Large intestine (tissue), 3 donors: ENCODE results near the gene SLC35E2B. TPM values are rescaled to one million over a fixed set of nuclear protein-coding genes. Genes with fewer than 3 reads are reported as not detected.
"Not testable (repeated sequence)": the region's sequence is repeated elsewhere in the genome, so short reads cannot be mapped to it uniquely, and the experiment has no call there.

Experiments
- DNase-seq, 2 donors: peaks; one replicate each; pipeline versions ENCODE4 v3.0.0 to v3.0.0-alpha.2; 2013
- H3K27ac ChIP-seq: one replicate; pipeline ENCODE4 v1.5.1; 2013; ENCODE audit warnings: low read length
- H3K27me3 ChIP-seq: 2 replicates; pipeline ENCODE4 v1.6.1; 2013; ENCODE audit warnings: low read length; ENCODE audit not compliant: control insufficient read depth, insufficient read depth
- H3K36me3 ChIP-seq: 2 replicates; pipeline ENCODE4 v1.6.1; 2013; ENCODE audit warnings: low read length; ENCODE audit not compliant: control insufficient read depth, insufficient read depth
- H3K4me1 ChIP-seq: one replicate; pipeline ENCODE4 v1.6.1; 2013; ENCODE audit warnings: low read length; ENCODE audit not compliant: control insufficient read depth, insufficient read depth
- H3K4me3 ChIP-seq: one replicate; pipeline ENCODE4 v1.5.1; 2013; ENCODE audit warnings: low read length
- H3K9me3 ChIP-seq: one replicate; pipeline ENCODE4 v1.6.1; 2013; ENCODE audit warnings: mild to moderate bottlenecking, low read depth, low read length, moderate library complexity; ENCODE audit not compliant: control insufficient read depth
- WGBS: methylation state at CpG from one replicate; pipeline ENCODE4 v1.1.5; 2013; ENCODE audit warnings: low lambda C conversion rate; ENCODE audit not compliant: insufficient coverage; 5-methylcytosine and 5-hydroxymethylcytosine counted together
- polyA plus RNA-seq: library from polyadenylated mRNA; unstranded; fragments of 120-200 nt; gene quantifications from one replicate; pipeline ENCODE4 v1.2.1, GENCODE V29; 2013

The SLC35E2B gene
- polyA plus RNA-seq, 1 donor = 44.3 TPM

DNA sequence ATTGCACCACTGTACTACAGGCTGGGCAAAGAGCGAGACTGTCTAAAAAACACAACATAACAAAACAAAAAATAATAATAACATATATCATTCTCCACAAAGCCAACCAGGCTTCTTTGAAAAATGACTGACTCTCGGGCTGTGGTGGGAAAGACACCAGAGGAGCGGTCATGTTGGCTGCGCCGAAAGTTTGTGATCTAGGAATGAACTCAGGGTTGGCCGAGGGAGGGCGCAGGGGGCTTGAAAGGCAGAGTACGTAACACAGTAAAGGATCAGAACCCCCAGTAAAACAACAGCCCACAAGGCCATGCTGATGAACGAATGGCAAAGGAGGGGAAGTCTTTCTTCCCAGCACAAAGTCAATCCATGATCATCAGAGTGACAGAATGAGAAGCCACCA is 4.7 kb downstream of the SLC35E2B start:
- no peak for DNase-seq
- H3K9me3 ChIP-seq = no peaks in the 10 kb centered on the region
- H3K27me3 ChIP-seq = no peaks in the 10 kb centered on the region
- WGBS = no CpG with 5 or more reads among the region's 9 CpGs
- no peak overlapping the region for H3K4me3 ChIP-seq
- peaks cover 8% of the 10 kb centered on the region for H3K36me3 ChIP-seq
- no peak overlapping the region for H3K27ac ChIP-seq
- peaks cover 14% of the 10 kb centered on the region for H3K4me1 ChIP-seq

DNA sequence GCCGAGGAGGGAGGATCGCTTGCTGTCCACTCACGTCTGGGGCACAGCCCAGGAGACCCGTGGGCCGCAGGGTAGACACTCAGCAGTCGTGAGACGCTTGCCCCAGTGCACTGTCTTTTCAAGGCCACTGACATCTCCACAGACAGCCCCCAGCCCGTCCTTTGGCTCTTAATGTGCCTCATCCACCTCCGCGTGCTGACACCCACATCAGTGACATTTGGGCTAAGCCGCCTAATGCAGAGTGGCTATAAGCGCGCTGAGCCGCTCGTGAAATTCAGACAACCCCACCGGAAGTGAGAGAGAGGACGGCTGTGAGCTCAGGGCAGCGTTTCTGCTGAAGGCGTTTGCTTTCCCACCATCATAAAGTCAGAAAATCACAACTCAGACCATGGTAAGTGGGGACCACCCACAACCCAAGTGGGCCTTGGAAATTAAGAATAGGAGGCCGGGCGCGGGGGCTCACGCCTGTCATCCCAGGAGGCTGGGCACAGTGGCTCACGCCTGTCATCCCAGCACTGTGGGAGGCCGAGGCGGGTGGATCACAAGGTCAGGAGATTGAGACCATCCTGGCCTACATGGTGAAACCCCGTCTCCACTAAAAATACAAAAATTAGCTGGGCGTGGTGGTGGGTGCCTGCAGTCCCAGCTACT is 8.4 kb downstream of the SLC35E2B start:
- no CpG with 5 or more reads among the region's 28 CpGs for WGBS
- H3K27ac ChIP-seq = peak overlapping the region; percentile 36

DNA sequence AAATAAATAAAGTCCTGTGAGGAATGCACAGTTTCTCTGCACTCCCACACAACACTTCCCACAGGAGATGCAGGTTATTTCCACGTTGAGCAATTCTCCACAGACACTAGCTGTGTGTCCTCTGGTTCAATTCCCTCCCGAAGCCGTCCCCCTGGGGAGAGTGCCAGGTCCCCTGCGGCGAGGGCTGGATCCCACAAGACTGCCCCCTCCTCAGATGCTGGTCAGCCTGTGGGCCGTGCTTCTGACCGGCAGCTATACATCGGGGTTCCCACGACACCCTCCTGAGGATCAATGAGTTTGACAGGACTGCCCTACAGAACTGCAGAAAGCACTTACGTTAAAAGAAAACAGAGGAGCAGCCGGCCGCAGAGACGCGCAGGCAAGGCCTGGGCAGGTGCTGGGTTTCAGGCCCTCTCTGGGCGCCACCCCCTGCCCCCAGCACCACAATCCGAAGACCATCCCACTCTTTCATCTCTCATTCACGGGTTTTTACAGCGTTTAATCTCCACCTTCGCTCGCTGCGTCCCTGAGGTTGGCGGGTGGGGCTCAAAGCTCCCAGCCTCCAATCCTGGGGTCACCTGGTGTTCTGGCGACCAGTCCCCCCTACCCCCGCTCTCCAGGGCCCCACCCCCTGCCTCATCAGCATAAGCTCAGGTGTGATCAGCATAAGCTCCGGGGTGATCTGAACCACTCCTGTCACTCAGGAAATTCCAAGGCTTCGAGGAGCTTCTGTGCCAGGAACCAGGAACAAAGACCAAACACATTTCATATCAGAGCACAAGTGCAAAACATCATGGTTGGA is 9.3 kb downstream of the SLC35E2B start:
- WGBS = 20% methylated on average over 1 of the region's 26 CpGs
- no peak overlapping the region for H3K4me3 ChIP-seq
- H3K9me3 ChIP-seq = no peaks in the 10 kb centered on the region
- peaks cover 6% of the 10 kb centered on the region for H3K36me3 ChIP-seq
- peak; percentile 42 to 56 for DNase-seq
- peaks cover 25% of the 10 kb centered on the region for H3K4me1 ChIP-seq
- no peaks in the 10 kb centered on the region for H3K27me3 ChIP-seq
- peak overlapping the region; percentile 36 for H3K27ac ChIP-seq

More for the DNA sequence above, 8.4 kb downstream of the SLC35E2B start:
- no peak for DNase-seq
- Histone ChIP-seq H3K27me3 (no peaks in the 10 kb centered on the region), H3K4me1 (peaks cover 17% of the 10 kb centered on the region), H3K4me3 (no peak overlapping the region), H3K36me3 (peaks cover 8% of the 10 kb centered on the region), H3K9me3 (no peaks in the 10 kb centered on the region)

DNA sequence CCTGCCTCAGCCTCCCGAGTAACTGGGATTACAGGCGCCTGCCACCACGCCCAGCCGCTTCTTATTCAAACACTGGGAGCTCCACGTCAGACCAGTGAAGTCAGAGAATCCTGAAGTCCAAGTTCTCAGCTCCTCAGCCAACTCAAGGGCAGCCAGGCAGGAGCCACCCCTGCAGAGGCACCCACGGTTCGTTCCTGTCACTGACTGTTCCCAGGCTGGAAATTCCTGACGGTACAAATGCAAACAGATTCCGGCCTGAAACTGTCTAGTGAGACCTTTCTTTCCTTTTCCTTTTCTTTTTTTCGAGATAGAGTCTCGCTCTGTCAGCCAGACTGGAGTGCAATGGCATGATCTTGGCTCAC is 11.7 kb downstream of the SLC35E2B start:
- H3K4me1 ChIP-seq = peaks cover 35% of the 10 kb centered on the region
- DNase-seq = peak; percentile 38 to 61
- peak overlapping the region; percentile 43 for H3K27ac ChIP-seq
- H3K9me3 ChIP-seq = no peaks in the 10 kb centered on the region
- no peaks in the 10 kb centered on the region for H3K27me3 ChIP-seq
- no peak overlapping the region for H3K4me3 ChIP-seq
- WGBS = no CpG with 5 or more reads among the region's 11 CpGs
- H3K36me3 ChIP-seq = peaks cover 3% of the 10 kb centered on the region

DNA sequence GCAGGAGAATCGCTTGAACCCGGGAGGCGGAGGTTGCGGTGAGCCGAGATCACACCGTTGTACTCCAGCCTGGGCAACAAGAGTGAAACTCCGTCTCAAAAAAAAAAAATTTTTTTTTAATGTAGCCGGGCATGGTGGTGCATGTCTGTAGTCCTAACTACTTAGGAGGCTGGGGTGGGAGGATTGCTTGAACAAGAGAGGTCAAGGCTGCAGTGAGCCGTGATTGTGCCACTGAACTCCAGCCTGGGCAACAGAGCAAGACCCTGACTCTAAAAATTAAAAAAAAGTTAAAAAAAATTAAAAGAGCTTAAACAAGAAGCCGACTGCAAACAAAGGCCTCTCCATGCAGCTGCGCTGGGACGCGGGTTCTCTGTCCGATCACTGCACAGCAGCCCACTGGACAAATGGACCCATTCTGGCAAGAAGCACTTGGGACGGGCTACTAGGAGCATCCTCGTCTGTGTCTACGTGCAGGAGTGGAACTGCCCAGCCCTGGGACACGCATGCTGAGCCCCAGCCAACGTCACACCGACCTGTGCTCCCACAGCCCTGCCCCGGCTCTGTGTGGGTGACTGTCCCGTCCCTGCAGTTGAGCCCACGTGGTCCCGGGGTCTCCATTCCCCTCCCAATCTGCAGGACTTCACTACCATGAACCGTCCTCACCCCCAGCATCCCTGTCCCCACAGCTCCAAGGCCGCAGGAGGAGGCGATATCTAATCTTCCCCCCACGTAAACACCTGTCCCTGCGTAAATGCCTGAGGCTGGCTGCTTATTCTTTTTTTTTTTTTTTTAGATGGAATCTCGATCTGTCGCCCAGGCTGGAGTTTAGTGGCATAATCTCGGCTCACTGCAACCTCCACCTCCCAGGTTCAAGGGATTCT is 12.3 kb downstream of the SLC35E2B start:
- no CpG with 5 or more reads among the region's 32 CpGs for WGBS
- DNase-seq = no peak
- Histone ChIP-seq H3K4me3 (no peak overlapping the region), H3K4me1 (peaks cover 35% of the 10 kb centered on the region), H3K36me3 (peaks cover under 1% of the 10 kb centered on the region), H3K9me3 (no peaks in the 10 kb centered on the region), H3K27me3 (no peaks in the 10 kb centered on the region), H3K27ac (peak overlapping the region; percentile 43)

DNA sequence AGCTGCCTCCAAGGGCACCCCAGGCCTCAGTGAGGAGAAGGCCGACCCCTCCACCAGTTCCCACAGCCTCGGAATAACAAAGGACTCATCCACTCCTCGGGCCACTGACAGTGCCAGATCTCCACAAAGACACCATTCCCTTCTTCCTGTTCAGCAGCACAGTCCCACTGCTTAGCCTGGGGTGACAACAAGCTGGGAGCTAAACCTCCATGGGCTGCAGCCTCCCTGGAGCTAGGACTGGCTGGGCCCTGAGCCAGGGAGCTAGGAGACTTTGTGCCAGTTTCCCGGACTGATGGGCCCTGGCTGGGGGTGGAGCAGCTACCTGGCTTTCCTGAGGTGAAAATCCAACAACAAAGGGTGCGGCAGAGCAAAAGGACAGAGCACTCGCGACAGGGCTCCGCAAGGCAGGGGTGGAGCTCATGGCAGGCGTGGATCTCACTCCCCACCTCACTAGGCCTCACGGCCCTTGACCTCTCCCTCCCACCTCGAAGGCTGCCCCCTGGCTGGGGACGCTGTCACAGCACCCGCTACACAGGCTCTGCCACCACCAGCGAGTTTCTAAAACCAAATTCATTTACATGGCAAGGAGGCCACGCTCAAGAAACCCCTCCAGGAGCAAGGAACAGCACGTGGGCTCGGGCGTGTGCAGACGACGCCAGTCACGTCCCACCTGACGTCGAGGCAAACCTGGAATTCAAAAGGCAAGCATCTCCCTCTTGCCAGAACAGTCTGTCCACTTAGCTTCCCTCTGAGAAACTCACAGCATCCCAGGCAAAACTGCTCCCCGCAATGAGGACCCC is 13.8 kb downstream of the SLC35E2B start:
- Histone ChIP-seq H3K4me1 (peaks cover 29% of the 10 kb centered on the region), H3K4me3 (peak overlapping the region; percentile 6)
- WGBS = no CpG with 5 or more reads among the region's 24 CpGs

DNA sequence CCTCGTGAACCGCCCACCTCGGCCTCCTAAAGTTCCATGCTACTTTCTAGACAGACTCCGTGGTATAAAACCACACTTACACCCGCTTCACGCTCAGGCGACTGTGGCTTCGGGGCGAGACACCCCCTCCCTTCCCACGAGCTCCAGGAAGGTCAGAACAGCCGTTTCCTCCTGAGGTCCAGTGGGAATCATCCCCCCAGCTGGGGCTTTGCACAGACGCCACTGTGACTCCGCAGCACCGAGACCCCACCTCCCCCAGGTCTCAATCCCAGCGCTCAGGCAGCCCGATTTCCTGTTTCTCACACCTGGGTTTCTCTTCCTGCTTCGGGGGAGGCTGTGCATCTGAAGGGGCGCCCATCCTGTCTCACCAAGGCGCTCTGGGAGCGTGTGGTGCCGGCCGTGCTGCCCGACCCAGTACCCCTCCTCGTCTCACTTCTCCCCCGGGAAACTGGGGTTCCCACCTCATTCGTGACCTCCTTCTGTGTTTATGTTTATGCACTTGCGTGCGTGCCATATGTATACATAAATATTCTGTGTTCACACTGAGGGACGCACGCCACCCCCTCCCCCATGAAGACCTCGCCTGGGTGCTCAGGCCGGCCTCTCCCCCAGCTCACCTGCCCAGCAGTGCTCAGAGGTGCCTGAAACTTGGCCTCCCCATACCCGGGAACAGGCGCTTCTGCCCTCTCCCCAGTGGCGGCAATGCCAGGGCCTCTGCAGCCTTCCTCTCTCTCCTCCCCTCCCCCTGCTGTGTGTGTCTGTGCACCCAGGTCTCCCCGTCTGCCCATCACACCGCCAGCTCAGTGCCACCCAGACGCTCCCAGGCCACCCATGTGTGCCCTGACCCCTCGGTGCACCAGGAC is 14.6 kb downstream of the SLC35E2B start:
- WGBS = no CpG with 5 or more reads among the region's 39 CpGs
- H3K4me1 ChIP-seq = peaks cover 22% of the 10 kb centered on the region
- H3K4me3 ChIP-seq = no peak overlapping the region
- H3K9me3 ChIP-seq = no peaks in the 10 kb centered on the region
- DNase-seq = no peak
- H3K27ac ChIP-seq = peak overlapping the region; percentile 76
- no peaks in the 10 kb centered on the region for H3K27me3 ChIP-seq
- H3K36me3 ChIP-seq = peaks cover 4% of the 10 kb centered on the region

More for the DNA sequence above, 13.8 kb downstream of the SLC35E2B start:
- H3K9me3 ChIP-seq = no peaks in the 10 kb centered on the region
- H3K36me3 ChIP-seq = peaks cover 3% of the 10 kb centered on the region
- no peaks in the 10 kb centered on the region for H3K27me3 ChIP-seq
- peak; percentile 94 for DNase-seq
- peak overlapping the region; percentile 76 for H3K27ac ChIP-seq

DNA sequence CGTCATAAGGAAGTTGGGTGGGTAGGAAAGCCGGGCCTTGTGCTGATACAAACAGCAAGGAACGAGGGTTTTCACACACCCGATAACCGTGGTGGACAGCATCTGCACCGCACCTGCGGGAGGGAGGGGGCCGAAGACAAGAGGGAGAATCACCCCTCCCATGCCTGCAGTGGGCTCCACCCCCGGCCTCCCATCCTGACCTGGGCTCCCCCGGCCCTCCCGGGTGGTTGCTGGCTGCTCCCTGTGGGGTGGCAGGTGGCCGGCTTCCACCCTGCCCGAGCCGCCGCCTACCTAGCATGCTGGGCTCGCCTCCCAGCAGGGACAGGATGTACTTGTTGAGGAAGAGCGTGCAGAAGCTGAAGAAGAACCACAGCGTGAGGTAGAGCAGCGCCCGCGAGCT is 16.5 kb downstream of the SLC35E2B start:
- not testable (repeated sequence) for H3K27ac ChIP-seq, H3K27me3 ChIP-seq, DNase-seq, H3K4me3 ChIP-seq, H3K9me3 ChIP-seq
- H3K4me1 ChIP-seq = peaks cover 21% of the 10 kb centered on the region
- WGBS = no CpG with 5 or more reads among the region's 21 CpGs
- H3K36me3 ChIP-seq = peaks cover 22% of the 10 kb centered on the region

DNA sequence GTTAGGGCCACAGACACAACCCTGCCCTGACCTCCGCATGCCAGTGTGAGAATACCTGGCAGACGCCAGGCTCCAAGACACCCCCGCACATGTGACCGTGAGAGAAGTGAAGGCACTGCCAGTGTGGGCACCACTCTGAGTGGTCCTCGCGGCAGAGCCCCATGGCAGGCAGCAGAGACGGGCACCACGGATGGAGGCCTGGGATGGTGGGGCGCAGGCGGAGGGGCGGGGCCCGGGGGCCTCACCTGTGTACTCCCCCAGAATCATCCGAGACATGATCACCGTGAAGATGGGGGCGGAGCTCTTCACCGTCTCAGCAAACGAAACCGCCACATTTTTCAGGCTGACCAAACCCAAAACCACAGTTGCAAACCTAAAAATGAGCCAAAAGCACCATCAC is 17.4 kb downstream of the SLC35E2B start:
- DNase-seq, H3K4me3 ChIP-seq, H3K27ac ChIP-seq, H3K9me3 ChIP-seq, H3K27me3 ChIP-seq: not testable (repeated sequence)
- Histone ChIP-seq H3K36me3 (peaks cover 28% of the 10 kb centered on the region), H3K4me1 (peaks cover 21% of the 10 kb centered on the region)
- whole genome bisulfite sequencing = no CpG with 5 or more reads among the region's 18 CpGs
